ENCODE measurements around the gene PLEKHB1. TPM values are rescaled to one million over a fixed set of nuclear protein-coding genes. Genes with fewer than 3 reads are reported as not detected.
"Not testable (repeated sequence)": the region's sequence is repeated elsewhere in the genome, so short reads cannot be mapped to it uniquely, and the experiment has no call there.

The PLEKHB1 gene
- total and polyA plus RNA-seq, 4 donors = 0.75 to 1.4 (median 1.1) TPM

- Histone ChIP-seq H3K36me3 (ENCODE audit: control insufficient read depth in 4 of 4, insufficient read depth in 3 of 4, low read depth in 1 of 4, low read length in 3 of 4) (peaks cover 0 to 4% (median 0%) of the 10 kb centered on the region in 4 donors), H3K27ac (ENCODE audit: low read depth in 1 of 2, low read length in 2 of 2) (no peak overlapping the region), H3K9ac (ENCODE audit: low read depth in 1 of 2, low read length in 2 of 2) (no peak overlapping the region), H3K9me3 (ENCODE audit: control insufficient read depth in 4 of 4, low read length in 3 of 4) (no peaks in the 10 kb centered on the region), H3K4me3 (ENCODE audit: low read depth in 1 of 3, low read length in 3 of 3) (no peak overlapping the region), H3K27me3 (ENCODE audit: control insufficient read depth in 4 of 4, insufficient read depth in 4 of 4, low read length in 3 of 4) (no peaks in the 10 kb centered on the region), H3K4me1 (ENCODE audit: control insufficient read depth in 4 of 4, insufficient read depth in 4 of 4, low read length in 3 of 4) (no peaks in the 10 kb centered on the region)
- TF ChIP-seq TAF1 (conservative IDR thresholded peaks at IDR 0.05) = no peak
- no peak for TF ChIP-seq HNF4G (IDR thresholded peaks at IDR 0.05)
- no peak for TF ChIP-seq GABPA (IDR thresholded peaks at IDR 0.05 in 1 of 2, conservative IDR thresholded peaks at IDR 0.05 in 1 of 2)
- TF ChIP-seq FOXA2 (IDR thresholded peaks at IDR 0.05) = no peak
- no peak for TF ChIP-seq JUND (IDR thresholded peaks at IDR 0.05)
- no peak for TF ChIP-seq SP1 (IDR thresholded peaks at IDR 0.05)
- TF ChIP-seq ZBTB33 (IDR thresholded peaks at IDR 0.05) = no peak
- TF ChIP-seq EGR1 (IDR thresholded peaks at IDR 0.05; ENCODE audit: low read depth in 2 of 2) = no peak
- TF ChIP-seq NR2F2 (IDR thresholded peaks at IDR 0.05) = no peak
- TF ChIP-seq RXRA (IDR thresholded peaks at IDR 0.05) = no peak
- TF ChIP-seq MAX (IDR thresholded peaks at IDR 0.05) = no peak
- no peak for TF ChIP-seq CTCF (IDR thresholded peaks at IDR 0.05; ENCODE audit: low read depth, low read length, missing input control)
- no peak for TF ChIP-seq ATF3 (IDR thresholded peaks at IDR 0.05)
- TF ChIP-seq FOXA1 (IDR thresholded peaks at IDR 0.05) = no peak
- TF ChIP-seq RAD21 (IDR thresholded peaks at IDR 0.05) = no peak
- TF ChIP-seq YY1 (IDR thresholded peaks at IDR 0.05) = no peak
- DNase-seq (ENCODE audit: low spot score) = no peak
- 97% methylated on average over 6 of the region's 6 CpGs for WGBS
Observed at GRCh38 chr11:73671701-73672100, 25.3 kb downstream of the PLEKHB1 start.

GRCh38 chr11:73676552-73676951 is 30.2 kb downstream of the PLEKHB1 start:
- DNase-seq (ENCODE audit: low spot score); H3K27me3 ChIP-seq (ENCODE audit: control insufficient read depth in 4 of 4, insufficient read depth in 4 of 4, low read length in 3 of 4); H3K9ac ChIP-seq (ENCODE audit: low read depth in 1 of 2, low read length in 2 of 2); H3K4me3 ChIP-seq (ENCODE audit: low read depth in 1 of 3, low read length in 3 of 3); H3K27ac ChIP-seq (ENCODE audit: low read depth in 1 of 2, low read length in 2 of 2); H3K9me3 ChIP-seq (ENCODE audit: control insufficient read depth in 4 of 4, low read length in 3 of 4); H3K4me1 ChIP-seq (ENCODE audit: control insufficient read depth in 4 of 4, insufficient read depth in 4 of 4, low read length in 3 of 4): not testable (repeated sequence)
- H3K36me3 ChIP-seq (ENCODE audit: control insufficient read depth in 4 of 4, insufficient read depth in 3 of 4, low read depth in 1 of 4, low read length in 3 of 4) = peaks cover 4 to 25% (median 13%) of the 10 kb centered on the region in 4 donors
- WGBS = 97% methylated on average over 5 of the region's 5 CpGs

- no peak overlapping the region for H3K27ac ChIP-seq (ENCODE audit: low read depth in 1 of 2, low read length in 2 of 2)
- peaks cover 0 to 2% (median 0%) of the 10 kb centered on the region in 4 donors for H3K4me1 ChIP-seq (ENCODE audit: control insufficient read depth in 4 of 4, insufficient read depth in 4 of 4, low read length in 3 of 4)
- H3K9me3 ChIP-seq (ENCODE audit: control insufficient read depth in 4 of 4, low read length in 3 of 4) = no peaks in the 10 kb centered on the region
- no peak overlapping the region for H3K9ac ChIP-seq (ENCODE audit: low read depth in 1 of 2, low read length in 2 of 2)
- peaks cover 6 to 31% (median 17%) of the 10 kb centered on the region in 4 donors for H3K36me3 ChIP-seq (ENCODE audit: control insufficient read depth in 4 of 4, insufficient read depth in 3 of 4, low read depth in 1 of 4, low read length in 3 of 4)
- no peaks in the 10 kb centered on the region for H3K27me3 ChIP-seq (ENCODE audit: control insufficient read depth in 4 of 4, insufficient read depth in 4 of 4, low read length in 3 of 4)
- 84% methylated on average over 2 of the region's 2 CpGs for WGBS
- no peak overlapping the region for H3K4me3 ChIP-seq (ENCODE audit: low read depth in 1 of 3, low read length in 3 of 3)
- TF ChIP-seq YY1 (IDR thresholded peaks at IDR 0.05) (no peak), FOXA1 (IDR thresholded peaks at IDR 0.05) (no peak), TAF1 (conservative IDR thresholded peaks at IDR 0.05) (no peak), JUND (IDR thresholded peaks at IDR 0.05) (no peak), SP1 (IDR thresholded peaks at IDR 0.05) (no peak), CTCF (IDR thresholded peaks at IDR 0.05; ENCODE audit: low read depth, low read length, missing input control) (no peak), HNF4A (conservative IDR thresholded peaks at IDR 0.05) (no peak), GABPA (IDR thresholded peaks at IDR 0.05 in 1 of 2, conservative IDR thresholded peaks at IDR 0.05 in 1 of 2) (no peak), FOXA2 (IDR thresholded peaks at IDR 0.05) (no peak), EGR1 (IDR thresholded peaks at IDR 0.05; ENCODE audit: low read depth in 2 of 2) (no peak)
- DNase-seq (ENCODE audit: low spot score) = no peak
Observed at GRCh38 chr11:73680687-73681086, 34.3 kb downstream of the PLEKHB1 start.
